HEK293 (cell line): ENCODE data around the gene PAPSS1.

ENCODE experiments used
- CTCF ChIA-PET: fragments of 350-600 bp; formaldehyde crosslinking; extraction: SDS; loops from one replicate; lab custom pipeline; 2021; ENCODE audit warnings: antibody characterized with exemption; lab: Yijun Ruan, JAX
- POLR2A ChIA-PET: fragments of 300-600 bp; formaldehyde crosslinking; extraction: SDS; loops from one replicate; lab custom pipeline; 2020; ENCODE audit warnings: antibody characterized with exemption, inconsistent platforms; lab: Yijun Ruan, JAX
- H3K27ac ChIP-seq: fragments of 200-500 bp; sonication (Bioruptor generic); 2 replicates; pipeline ENCODE4 v1.5.1; 2014; ENCODE audit warnings: low read depth, low read length, control low read depth, inconsistent platforms; ENCODE audit errors: extremely low read depth
- H3K36me3 ChIP-seq, 2 experiments: fragments of 200-500 bp in 1 of 2; sonication (Bioruptor generic) in 1 of 2; 1 replicate in 1 of 2; 2 replicates in 1 of 2; pipeline ENCODE4 v1.5.1; 2014 to 2017; ENCODE audit warnings: inconsistent platforms in 2 of 2, low read length in 2 of 2; ENCODE audit not compliant: control insufficient read depth in 2 of 2, insufficient read depth in 1 of 2
- H3K4me1 ChIP-seq: fragments of 200-500 bp; sonication (Bioruptor generic); 2 replicates; pipeline ENCODE4 v1.5.1; 2014; ENCODE audit warnings: mild to moderate bottlenecking, low read length, inconsistent platforms; ENCODE audit not compliant: control insufficient read depth, insufficient read depth
- H3K4me3 ChIP-seq: 2 replicates; pipeline ENCODE4 v1.5.1; 2011; ENCODE audit warnings: low read depth, mild to moderate bottlenecking, control low read depth, low read length, moderate library complexity
- H3K9me3 ChIP-seq: fragments of 200-500 bp; sonication (Bioruptor generic); 2 replicates; pipeline ENCODE4 v1.5.1; 2014; ENCODE audit warnings: low read depth, low read length, inconsistent platforms; ENCODE audit not compliant: control insufficient read depth, insufficient read depth
- PRDM1 ChIP-seq: fragments of 450-650 bp; formaldehyde crosslinking; IDR thresholded peaks from 2 replicates; pipeline ENCODE4; 2016; ENCODE audit warnings: missing biosample characterization, missing genetic modification characterization
- WT1 ChIP-seq: fragments of 450-650 bp; formaldehyde crosslinking; IDR thresholded peaks from 2 replicates; pipeline ENCODE4 v1.5.1; 2016; ENCODE audit warnings: missing biosample characterization, missing genetic modification characterization
- ZBTB20 ChIP-seq: fragments of 450-650 bp; formaldehyde crosslinking; IDR thresholded peaks from 2 replicates; pipeline ENCODE4 v1.5.1; 2016; ENCODE audit warnings: missing biosample characterization, missing genetic modification characterization
- ZFP3 ChIP-seq: fragments of 450-650 bp; formaldehyde crosslinking; IDR thresholded peaks from 2 replicates; pipeline ENCODE4 v1.5.1; 2016; ENCODE audit warnings: low read depth, missing biosample characterization, missing genetic modification characterization
- ZNF114 ChIP-seq: fragments of 450-650 bp; formaldehyde crosslinking; IDR thresholded peaks from 2 replicates; pipeline ENCODE4 v1.5.0; 2017; ENCODE audit warnings: missing biosample characterization, missing genetic modification characterization
- ZNF132 ChIP-seq: fragments of 450-650 bp; formaldehyde crosslinking; IDR thresholded peaks from 2 replicates; pipeline ENCODE4 v1.5.1; 2017; ENCODE audit warnings: missing biosample characterization, missing genetic modification characterization, borderline replicate concordance
- ZNF19 ChIP-seq: fragments of 450-650 bp; formaldehyde crosslinking; IDR thresholded peaks from 2 replicates; pipeline ENCODE4; 2016; ENCODE audit warnings: missing biosample characterization, missing genetic modification characterization, low read depth
- ZNF202 ChIP-seq: fragments of 450-650 bp; formaldehyde crosslinking; IDR thresholded peaks from 2 replicates; pipeline ENCODE4 v1.5.1; 2016; ENCODE audit warnings: missing biosample characterization, missing genetic modification characterization, borderline replicate concordance
- ZNF24 ChIP-seq: fragments of 450-650 bp; formaldehyde crosslinking; IDR thresholded peaks from 2 replicates; pipeline ENCODE4 v1.5.1; 2016; ENCODE audit warnings: missing biosample characterization, missing genetic modification characterization
- ZNF248 ChIP-seq: fragments of 450-650 bp; formaldehyde crosslinking; IDR thresholded peaks from 2 replicates; pipeline ENCODE4 v1.5.1; 2017; ENCODE audit warnings: missing biosample characterization, missing genetic modification characterization
- ZNF530 ChIP-seq: fragments of 450-650 bp; formaldehyde crosslinking; IDR thresholded peaks from 2 replicates; pipeline ENCODE4 v1.5.1; 2016; ENCODE audit warnings: low read depth, missing biosample characterization, missing genetic modification characterization
- ZNF571 ChIP-seq: fragments of 450-650 bp; formaldehyde crosslinking; IDR thresholded peaks from 2 replicates; pipeline ENCODE4 v1.5.0; 2017; ENCODE audit warnings: missing biosample characterization, missing genetic modification characterization
- ZNF626 ChIP-seq: fragments of 450-650 bp; sonication (Bioruptor Pico); formaldehyde crosslinking; IDR thresholded peaks from 2 replicates; pipeline ENCODE4 v1.5.1; 2018; ENCODE audit warnings: missing biosample characterization, missing genetic modification characterization, inconsistent platforms
- ZNF645 ChIP-seq: fragments of 450-650 bp; formaldehyde crosslinking; IDR thresholded peaks from 2 replicates; pipeline ENCODE4; 2016; ENCODE audit warnings: missing biosample characterization, missing genetic modification characterization
- ZNF660 ChIP-seq: fragments of 450-650 bp; IDR thresholded peaks from 2 replicates; pipeline ENCODE4 v1.5.1; 2018; ENCODE audit warnings: missing biosample characterization, mild to moderate bottlenecking, missing genetic modification characterization
- ZNF664 ChIP-seq: fragments of 450-650 bp; formaldehyde crosslinking; IDR thresholded peaks from 2 replicates; pipeline ENCODE4 v1.5.1; 2016; ENCODE audit warnings: missing biosample characterization, missing genetic modification characterization
- ZNF768 ChIP-seq: fragments of 450-650 bp; formaldehyde crosslinking; IDR thresholded peaks from 2 replicates; pipeline ENCODE4 v1.5.1; 2018; ENCODE audit warnings: missing biosample characterization, mild to moderate bottlenecking, missing genetic modification characterization
- TF ChIP-seq, protein P1 (sequence below): fragments of 450-650 bp; formaldehyde crosslinking; IDR thresholded peaks from 2 replicates; pipeline ENCODE4 v1.5.1; 2016; ENCODE audit warnings: missing biosample characterization, missing genetic modification characterization, borderline replicate concordance
- TF ChIP-seq, protein P2 (sequence below): fragments of 450-650 bp; formaldehyde crosslinking; IDR thresholded peaks from 2 replicates; pipeline ENCODE4 v1.5.1; 2016; ENCODE audit warnings: missing biosample characterization, missing genetic modification characterization

PAPSS1 gene

DNA sequence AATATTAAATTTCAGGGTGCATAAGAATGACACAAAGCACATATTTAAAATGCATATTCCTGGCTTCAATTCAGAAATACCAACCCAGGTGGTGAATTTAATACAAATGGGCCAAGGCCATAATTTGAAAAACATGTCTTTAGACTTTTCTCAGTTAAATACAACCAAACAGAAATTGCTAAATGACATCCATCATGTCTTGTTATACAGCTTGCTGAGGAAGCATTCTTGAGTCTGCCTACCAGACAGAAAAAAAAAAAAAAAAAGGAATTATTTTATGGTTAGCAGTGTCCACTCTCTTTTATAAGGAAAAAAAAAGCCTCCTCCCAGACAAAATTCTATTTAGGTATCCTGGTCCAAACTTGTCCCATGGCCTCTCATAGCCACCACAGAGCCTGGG lies 119.1 kb downstream of the PAPSS1 start (continued):
- no peak for TF ChIP-seq ZNF768 (tag by site-specific recombination)
- no peak for TF ChIP-seq ZNF202
- no peak for TF ChIP-seq ZNF645 (tag by site-specific recombination)

GRCh38 chr4:107600436-107600835 lies 119.6 kb downstream of the PAPSS1 start:
- H3K36me3 ChIP-seq, result no peaks in the 10 kb centered on the region
- H3K27ac ChIP-seq, result no peak overlapping the region
- CTCF ChIA-PET, result no interaction called here
- POLR2A ChIA-PET, result interaction anchor here (1.3 kb wide), 1 partner anchor 120 kb away, joined by 8 read pairs; the partner anchor contains the start of gene PAPSS1
- H3K4me3 ChIP-seq, result no peak overlapping the region
- no peaks in the 10 kb centered on the region for H3K9me3 ChIP-seq
- TF ChIP-seq, protein P1, sequence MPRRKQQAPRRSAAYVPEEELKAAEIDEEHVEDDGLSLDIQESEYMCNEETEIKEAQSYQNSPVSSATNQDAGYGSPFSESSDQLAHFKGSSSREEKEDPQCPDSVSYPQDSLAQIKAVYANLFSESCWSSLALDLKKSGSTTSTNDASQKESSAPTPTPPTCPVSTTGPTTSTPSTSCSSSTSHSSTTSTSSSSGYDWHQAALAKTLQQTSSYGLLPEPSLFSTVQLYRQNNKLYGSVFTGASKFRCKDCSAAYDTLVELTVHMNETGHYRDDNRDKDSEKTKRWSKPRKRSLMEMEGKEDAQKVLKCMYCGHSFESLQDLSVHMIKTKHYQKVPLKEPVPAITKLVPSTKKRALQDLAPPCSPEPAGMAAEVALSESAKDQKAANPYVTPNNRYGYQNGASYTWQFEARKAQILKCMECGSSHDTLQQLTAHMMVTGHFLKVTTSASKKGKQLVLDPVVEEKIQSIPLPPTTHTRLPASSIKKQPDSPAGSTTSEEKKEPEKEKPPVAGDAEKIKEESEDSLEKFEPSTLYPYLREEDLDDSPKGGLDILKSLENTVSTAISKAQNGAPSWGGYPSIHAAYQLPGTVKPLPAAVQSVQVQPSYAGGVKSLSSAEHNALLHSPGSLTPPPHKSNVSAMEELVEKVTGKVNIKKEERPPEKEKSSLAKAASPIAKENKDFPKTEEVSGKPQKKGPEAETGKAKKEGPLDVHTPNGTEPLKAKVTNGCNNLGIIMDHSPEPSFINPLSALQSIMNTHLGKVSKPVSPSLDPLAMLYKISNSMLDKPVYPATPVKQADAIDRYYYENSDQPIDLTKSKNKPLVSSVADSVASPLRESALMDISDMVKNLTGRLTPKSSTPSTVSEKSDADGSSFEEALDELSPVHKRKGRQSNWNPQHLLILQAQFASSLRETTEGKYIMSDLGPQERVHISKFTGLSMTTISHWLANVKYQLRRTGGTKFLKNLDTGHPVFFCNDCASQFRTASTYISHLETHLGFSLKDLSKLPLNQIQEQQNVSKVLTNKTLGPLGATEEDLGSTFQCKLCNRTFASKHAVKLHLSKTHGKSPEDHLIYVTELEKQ (tag by site-specific recombination), result no peak
- no peak for TF ChIP-seq PRDM1 (tag by site-specific recombination)
- no peak for TF ChIP-seq ZNF114
- TF ChIP-seq ZNF19 (tag by site-specific recombination), result no peak
- 0 out of 2 replicates have a peak, but pooled peaks cover 2% of the 10 kb centered on the region for H3K4me1 ChIP-seq

- POLR2A ChIA-PET, result interaction anchor here (1.3 kb wide), 1 partner anchor 121 kb away, joined by 8 read pairs; the partner anchor contains the start of gene PAPSS1
- TF ChIP-seq ZNF660 (tag by site-specific recombination) (no peak), ZFP3 (no peak), ZNF530 (tag by site-specific recombination) (no peak), ZBTB20 (tag by site-specific recombination) (no peak), ZNF24 (tag by site-specific recombination) (no peak), ZNF626 (tag by site-specific recombination) (no peak), ZNF571 (tag by site-specific recombination) (no peak), ZNF132 (tag by site-specific recombination) (no peak), WT1 (tag by site-specific recombination) (no peak), ZNF664 (tag by site-specific recombination) (no peak), ZNF248 (tag by site-specific recombination) (no peak)
- TF ChIP-seq, protein P2, sequence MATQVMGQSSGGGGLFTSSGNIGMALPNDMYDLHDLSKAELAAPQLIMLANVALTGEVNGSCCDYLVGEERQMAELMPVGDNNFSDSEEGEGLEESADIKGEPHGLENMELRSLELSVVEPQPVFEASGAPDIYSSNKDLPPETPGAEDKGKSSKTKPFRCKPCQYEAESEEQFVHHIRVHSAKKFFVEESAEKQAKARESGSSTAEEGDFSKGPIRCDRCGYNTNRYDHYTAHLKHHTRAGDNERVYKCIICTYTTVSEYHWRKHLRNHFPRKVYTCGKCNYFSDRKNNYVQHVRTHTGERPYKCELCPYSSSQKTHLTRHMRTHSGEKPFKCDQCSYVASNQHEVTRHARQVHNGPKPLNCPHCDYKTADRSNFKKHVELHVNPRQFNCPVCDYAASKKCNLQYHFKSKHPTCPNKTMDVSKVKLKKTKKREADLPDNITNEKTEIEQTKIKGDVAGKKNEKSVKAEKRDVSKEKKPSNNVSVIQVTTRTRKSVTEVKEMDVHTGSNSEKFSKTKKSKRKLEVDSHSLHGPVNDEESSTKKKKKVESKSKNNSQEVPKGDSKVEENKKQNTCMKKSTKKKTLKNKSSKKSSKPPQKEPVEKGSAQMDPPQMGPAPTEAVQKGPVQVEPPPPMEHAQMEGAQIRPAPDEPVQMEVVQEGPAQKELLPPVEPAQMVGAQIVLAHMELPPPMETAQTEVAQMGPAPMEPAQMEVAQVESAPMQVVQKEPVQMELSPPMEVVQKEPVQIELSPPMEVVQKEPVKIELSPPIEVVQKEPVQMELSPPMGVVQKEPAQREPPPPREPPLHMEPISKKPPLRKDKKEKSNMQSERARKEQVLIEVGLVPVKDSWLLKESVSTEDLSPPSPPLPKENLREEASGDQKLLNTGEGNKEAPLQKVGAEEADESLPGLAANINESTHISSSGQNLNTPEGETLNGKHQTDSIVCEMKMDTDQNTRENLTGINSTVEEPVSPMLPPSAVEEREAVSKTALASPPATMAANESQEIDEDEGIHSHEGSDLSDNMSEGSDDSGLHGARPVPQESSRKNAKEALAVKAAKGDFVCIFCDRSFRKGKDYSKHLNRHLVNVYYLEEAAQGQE (tag by site-specific recombination), result no peak
Observed at GRCh38 chr4:107599841-107600240, 120.2 kb downstream of the PAPSS1 start.

More at GRCh38 chr4:107599841-107600240, 120.2 kb downstream of the PAPSS1 start:
- Histone ChIP-seq H3K36me3 (no peaks in the 10 kb centered on the region), H3K4me3 (no peak overlapping the region), H3K27ac (no peak overlapping the region), H3K9me3 (no peaks in the 10 kb centered on the region), H3K4me1 (0 out of 2 replicates have a peak, but pooled peaks cover 2% of the 10 kb centered on the region)
- CTCF ChIA-PET, result no interaction called here
